NT2/D1 (cell line): ENCODE results near the gene ARMC9.

ENCODE experiments used
- YY1 ChIP-seq: IDR thresholded peaks from 2 replicates; pipeline ENCODE4 v1.6.1; 2011; ENCODE audit not compliant: insufficient read length, insufficient read depth
- ZNF274 ChIP-seq: IDR thresholded peaks from 2 replicates; pipeline ENCODE4 v1.6.1; 2011; ENCODE audit warnings: mild to moderate bottlenecking, low read depth, low read length

DNA sequence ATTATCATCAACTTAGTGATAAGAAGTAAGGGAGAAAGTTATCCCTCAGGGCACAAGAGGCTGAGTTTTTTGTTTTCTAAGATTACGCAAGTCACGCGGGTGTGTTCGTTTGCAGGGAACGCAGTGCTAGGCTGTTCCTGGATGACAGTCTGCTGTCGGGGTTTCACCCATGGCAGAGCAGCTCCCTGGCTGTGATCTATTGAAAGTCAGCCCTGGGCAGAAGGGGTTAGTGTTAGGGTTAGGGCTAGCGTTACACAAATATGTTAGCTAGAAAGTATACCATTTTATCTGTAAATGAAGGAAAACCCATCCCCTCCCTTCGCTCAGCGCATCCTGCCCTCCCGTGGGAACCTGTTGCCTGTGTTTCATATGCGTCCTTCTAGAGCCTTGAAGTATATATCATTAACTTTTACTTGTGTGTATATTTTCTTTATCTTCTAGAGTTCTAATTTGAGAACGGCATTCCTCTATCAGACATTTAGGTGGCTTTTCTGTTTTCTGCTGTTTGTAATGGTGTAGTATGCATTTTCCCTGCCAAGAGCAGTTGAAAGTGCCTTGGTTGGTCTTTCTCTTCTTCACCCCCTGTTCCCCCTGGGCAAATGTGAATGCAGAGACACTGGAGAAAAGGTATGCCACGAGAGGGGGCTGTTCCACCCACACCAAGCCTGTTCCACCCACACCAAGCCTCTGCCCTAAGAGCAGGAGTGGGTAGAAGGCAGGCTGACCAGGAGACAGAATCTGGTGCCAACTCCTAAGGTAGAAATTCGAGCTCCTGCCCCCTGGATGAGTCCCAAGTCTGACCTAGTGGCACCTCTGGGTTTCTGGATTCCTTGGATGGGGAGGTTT, 47.0 kb downstream of the ARMC9 start:
- TF ChIP-seq YY1 (no peak), ZNF274 (no peak)
